Measurements from ENCODE around the gene USHBP1. TPM values are rescaled to one million over a fixed set of nuclear protein-coding genes. Genes with fewer than 3 reads are reported as not detected.

USHBP1 gene, protein sequence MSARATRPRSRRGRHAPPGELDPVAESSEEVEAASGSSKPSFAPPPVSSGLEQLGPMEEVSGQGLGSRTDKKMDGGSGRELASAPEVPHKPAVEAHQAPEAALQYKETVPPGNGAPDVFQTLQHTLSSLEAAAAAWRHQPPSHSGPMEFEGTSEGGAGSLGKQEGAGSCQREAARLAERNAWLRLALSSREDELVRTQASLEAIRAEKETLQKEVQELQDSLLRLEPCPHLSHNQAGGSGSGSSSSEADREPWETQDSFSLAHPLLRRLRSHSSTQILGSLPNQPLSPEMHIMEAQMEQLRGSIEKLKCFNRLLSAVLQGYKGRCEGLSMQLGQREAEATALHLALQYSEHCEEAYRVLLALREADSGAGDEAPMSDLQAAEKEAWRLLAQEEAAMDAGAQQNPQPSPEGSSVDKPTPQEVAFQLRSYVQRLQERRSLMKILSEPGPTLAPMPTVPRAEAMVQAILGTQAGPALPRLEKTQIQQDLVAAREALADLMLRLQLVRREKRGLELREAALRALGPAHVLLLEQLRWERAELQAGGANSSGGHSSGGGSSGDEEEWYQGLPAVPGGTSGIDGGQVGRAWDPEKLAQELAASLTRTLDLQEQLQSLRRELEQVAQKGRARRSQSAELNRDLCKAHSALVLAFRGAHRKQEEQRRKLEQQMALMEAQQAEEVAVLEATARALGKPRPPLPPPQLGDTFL
- total RNA-seq = 10 to 100 TPM in 3 of 4 donors, 1 to 10 TPM in 1; 8.9 to 24.3 (median 11.1) TPM

DNA sequence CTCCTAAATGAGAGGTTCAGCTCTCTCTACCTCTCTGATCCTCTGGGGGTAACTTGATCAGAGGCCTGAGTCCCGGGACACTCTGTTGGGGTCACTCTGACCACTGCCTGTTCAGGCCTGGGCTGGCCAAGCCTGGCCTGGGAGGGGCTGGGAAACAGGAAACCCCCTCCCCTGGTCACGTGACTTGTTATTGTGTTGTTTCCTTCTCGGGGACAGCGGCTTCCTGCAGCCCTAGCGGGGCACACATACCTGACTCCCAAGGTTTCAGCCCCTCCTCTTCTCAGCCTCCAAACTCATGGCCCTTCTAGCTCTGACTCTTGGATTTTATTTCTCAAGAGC is at the start of gene USHBP1:
Gene USHBP1, minus strand, starts transcription at position 105 of the 339 bp plus-strand sequence. CDS start 446 bp downstream, outside the sequence.
- WGBS, 2 donors = 36% methylated on average over 5 of the region's 5 CpGs
- peak; percentile 16 to 22 for DNase-seq
- Histone ChIP-seq H3K4me3 (replicated peaks in 1 of 3) (peak within 1 kb of the TSS in 1 of 3 donors; percentile 24), H3K27me3 (no peaks in the 10 kb centered on the region), H3K9me3 (no peaks in the 10 kb centered on the region), H3K27ac (peak within 1 kb of the TSS in 2 of 3 donors; percentile 48 to 76), H3K4me1 (peaks cover 5% of the 10 kb centered on the region in 2 donors), H3K36me3 (peaks cover 0 to 3% of the 10 kb centered on the region in 2 donors)
- peak in 1 of 2 donors; percentile 16 for TF ChIP-seq POLR2A (IDR thresholded peaks at IDR 0.05)
- TF ChIP-seq CTCF (IDR thresholded peaks at IDR 0.05) = no peak
- intact Hi-C loops (cut with DNase I) = loop anchor here (10.0 kb wide), 1 partner anchor 50 kb away; the partner anchor contains the start of gene USE1

DNA sequence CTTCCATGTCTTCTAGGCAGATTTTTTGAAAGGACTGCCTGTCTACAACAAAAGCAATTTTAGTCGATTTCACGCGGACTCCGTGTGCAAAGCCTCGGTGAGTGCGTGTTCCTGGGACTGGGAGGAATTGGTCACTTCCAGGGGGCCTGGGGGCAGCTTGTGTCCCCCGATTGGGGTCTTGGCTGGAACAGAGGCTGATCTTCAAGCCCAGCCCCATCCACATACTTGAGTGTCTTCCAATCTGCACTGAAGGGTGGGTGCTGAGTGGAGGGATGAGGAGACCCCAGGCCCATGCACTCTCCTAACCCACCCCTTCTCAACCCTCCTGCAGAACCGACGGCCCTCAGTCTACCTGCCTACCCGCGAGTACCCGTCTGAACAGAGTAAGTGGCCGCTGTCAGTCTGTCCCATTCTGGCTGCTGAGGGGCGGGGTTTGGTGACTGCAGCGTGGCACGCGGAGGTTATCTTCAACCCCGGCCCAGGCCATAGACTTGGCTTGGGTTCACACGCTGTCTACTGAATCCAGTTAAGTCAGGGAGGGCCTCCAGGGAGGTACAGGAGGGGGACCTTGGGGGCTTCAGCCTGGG is 49.6 kb upstream of the USHBP1 start:
- no peak overlapping the region for H3K4me3 ChIP-seq (replicated peaks in 1 of 3)
- intact Hi-C loops (cut with DNase I) = no loop called here
- H3K27me3 ChIP-seq = no peaks in the 10 kb centered on the region
- TF ChIP-seq POLR2A (IDR thresholded peaks at IDR 0.05) = no peak
- TF ChIP-seq CTCF (IDR thresholded peaks at IDR 0.05) = no peak
- no peak overlapping the region for H3K27ac ChIP-seq
- no peaks in the 10 kb centered on the region for H3K9me3 ChIP-seq
- peaks cover 14 to 26% of the 10 kb centered on the region in 2 donors for H3K36me3 ChIP-seq
- WGBS, 2 donors = 91 to 96% methylated on average over 18 to 19 of the region's 19 CpGs
- H3K4me1 ChIP-seq = peaks cover 20 to 22% of the 10 kb centered on the region in 2 donors
- DNase-seq = no peak

DNA sequence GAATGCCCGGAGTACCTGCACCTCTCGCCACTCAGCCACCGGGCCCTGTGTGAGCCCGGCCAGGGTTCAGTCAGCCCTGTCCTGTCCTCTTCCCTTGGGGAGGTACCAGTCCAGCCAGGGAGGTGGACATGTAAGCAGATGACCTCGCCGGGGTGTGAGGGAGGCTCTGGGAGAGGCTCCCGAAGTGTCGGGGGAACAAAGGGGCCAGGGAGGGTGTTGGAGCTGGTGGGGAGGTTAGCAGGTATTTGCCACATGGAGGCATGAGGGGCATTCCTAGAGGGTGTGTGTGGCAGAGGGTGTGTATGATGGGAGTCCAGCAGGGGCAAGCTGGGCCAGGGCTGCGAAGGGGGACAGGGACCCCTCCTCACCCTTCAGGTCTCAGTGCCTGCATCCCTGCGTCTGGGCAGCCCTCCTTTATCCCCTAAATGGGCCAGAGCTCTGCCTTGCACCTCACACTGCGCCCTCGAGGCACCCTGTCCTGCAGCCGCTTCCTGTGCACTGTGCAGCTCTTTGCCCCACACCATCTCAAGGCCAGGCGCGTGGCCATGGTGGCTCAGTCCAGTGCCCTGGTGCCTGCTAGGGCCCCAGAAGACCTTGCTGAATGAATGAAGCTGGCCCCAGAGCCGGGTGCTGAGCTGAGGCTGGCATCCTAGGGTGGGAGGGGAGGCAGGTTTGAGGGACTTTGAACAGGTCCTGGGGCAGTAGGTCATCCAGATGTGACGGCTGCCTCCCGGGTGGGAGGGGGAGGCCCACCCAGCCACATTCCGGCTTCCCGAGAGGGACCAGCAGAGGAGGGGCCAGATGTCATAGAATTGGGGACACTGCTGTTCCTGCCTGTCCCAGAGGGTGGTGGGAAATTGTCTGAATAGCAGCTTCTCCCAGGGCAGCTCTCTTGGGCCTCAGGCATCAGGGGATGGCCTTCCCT is 47.9 kb upstream of the USHBP1 start:
- H3K4me1 ChIP-seq = peaks cover 20 to 22% of the 10 kb centered on the region in 2 donors
- peaks cover 14 to 23% of the 10 kb centered on the region in 2 donors for H3K36me3 ChIP-seq
- H3K27ac ChIP-seq = no peak overlapping the region

More for the DNA sequence above, 47.9 kb upstream of the USHBP1 start:
- TF ChIP-seq POLR2A (IDR thresholded peaks at IDR 0.05) = no peak
- TF ChIP-seq CTCF (IDR thresholded peaks at IDR 0.05) = no peak
- intact Hi-C loops (cut with DNase I) = no loop called here
- WGBS, 2 donors = 87 to 90% methylated on average over 16 to 20 of the region's 20 CpGs
- DNase-seq = no peak
- H3K27me3 ChIP-seq = no peaks in the 10 kb centered on the region
- H3K9me3 ChIP-seq = no peaks in the 10 kb centered on the region
- H3K4me3 ChIP-seq (replicated peaks in 1 of 3) = no peak overlapping the region

All from thyroid gland (tissue), 4 donors.